PFSK-1 (cell line): ENCODE measurements around the gene C9orf50.

ENCODE experiments used
- FOXP2 ChIP-seq: optimal IDR thresholded peaks from 2 replicates; pipeline ENCODE3; 2011; ENCODE audit warnings: borderline replicate concordance, control low read depth, inconsistent platforms; ENCODE audit not compliant: insufficient read depth; ENCODE audit errors: extremely low read length, extremely low read depth
- POLR2AphosphoS5 ChIP-seq: IDR thresholded peaks from 2 replicates; pipeline ENCODE4 v1.6.1; 2012; ENCODE audit warnings: low read depth, mild to moderate bottlenecking, control low read depth, low read length, moderate library complexity
- REST ChIP-seq, 2 experiments: IDR thresholded peaks; 2 replicates each; pipeline versions ENCODE4 v1.6.1 to v1.8.0; 2011 to 2012; ENCODE audit warnings: low read depth in 2 of 2, low read length in 2 of 2, control low read depth in 1 of 2, inconsistent platforms in 1 of 2, mild to moderate bottlenecking in 1 of 2, moderate library complexity in 1 of 2; ENCODE audit not compliant: insufficient read depth in 1 of 2

GRCh38 chr9:129607027-129607387, 13.9 kb downstream of the C9orf50 start:
- TF ChIP-seq FOXP2 (no peak), REST (IDR thresholded peaks at IDR 0.05; ENCODE audit: insufficient read depth in 1 of 2, low read depth in 2 of 2, low read length in 2 of 2) (no peak), POLR2AphosphoS5 (no peak)
